Endothelial cell of umbilical vein (primary cell): ENCODE measurements around the gene SCD. TPM values are rescaled to one million over a fixed set of nuclear protein-coding genes. Genes with fewer than 3 reads are reported as not detected.

Experiments used
- BruUV-seq: library from RNA; stranded (reverse); fragments of 400-500 nt; replicated peaks from 2 replicates; lab custom pipeline; 2021; lab: Mats Ljungman, UMichigan
- CTCF ChIA-PET: fragments of 300-600, 350-600 bp; sonication (Branson Sonifier 250); formaldehyde crosslinking; loops from one replicate; lab custom pipeline; 2021; ENCODE audit warnings: antibody characterized with exemption, inconsistent platforms; lab: Charles Lee
- POLR2A ChIA-PET: fragments of 300-600, 350-600 bp; sonication (Branson Sonifier 250); formaldehyde crosslinking; loops from one replicate; lab custom pipeline; 2021; ENCODE audit warnings: antibody characterized with exemption, inconsistent platforms; lab: Charles Lee
- DNase-seq: peaks from one replicate; pipeline ENCODE4 v3.0.0-alpha.2; 2011; ENCODE audit warnings: low read depth, low spot score
- FAIRE-seq: peaks from 2 replicates; lab custom pipeline; 2011; peaks lifted over from hg19 to GRCh38; lab: Jason Lieb, UNC
- H2AFZ ChIP-seq: 2 replicates; pipeline ENCODE4 v1.6.0; 2012; ENCODE audit warnings: low read depth, low read length, control low read depth, inconsistent platforms
- H3K27ac ChIP-seq: 2 replicates; pipeline ENCODE4 v1.5.1; 2011; ENCODE audit warnings: low read depth, mild to moderate bottlenecking, control low read depth, low read length, moderate library complexity; ENCODE audit not compliant: insufficient read depth
- H3K27me3 ChIP-seq, 2 experiments: 2 replicates each; pipeline versions ENCODE4 v1.6.0 to v1.6.1; 2011; ENCODE audit warnings: low read length in 2 of 2, mixed read lengths in 1 of 2; ENCODE audit not compliant: control insufficient read depth in 2 of 2, insufficient read depth in 2 of 2
- H3K36me3 ChIP-seq, 2 experiments: 2 replicates in 1 of 2; 3 replicates in 1 of 2; pipeline ENCODE4 v1.5.1; 2011; ENCODE audit warnings: low read length in 2 of 2, mild to moderate bottlenecking in 1 of 2, moderate library complexity in 1 of 2; ENCODE audit not compliant: control insufficient read depth in 2 of 2, insufficient read depth in 2 of 2; ENCODE audit errors: extremely low read depth in 1 of 2
- H3K4me1 ChIP-seq: 3 replicates; pipeline ENCODE4 v1.5.1; 2011; ENCODE audit warnings: mild to moderate bottlenecking, low read length; ENCODE audit not compliant: control insufficient read depth, insufficient read depth; ENCODE audit errors: extremely low read depth
- H3K4me2 ChIP-seq: 2 replicates; pipeline ENCODE4 v1.6.1; 2011; ENCODE audit warnings: low read length, control low read depth, mixed read lengths; ENCODE audit not compliant: insufficient read depth
- H3K4me3 ChIP-seq, 3 experiments: fragments of 200-600 bp in 1 of 3; sonication (generic), shearing (Covaris generic) in 1 of 3; replicated peaks in 1 of 3; 2 replicates each; pipeline ENCODE4 v1.5.1; 2011 to 2016; ENCODE audit warnings: control low read depth in 3 of 3, low read length in 3 of 3, mild to moderate bottlenecking in 2 of 3, inconsistent platforms in 1 of 3, low read depth in 1 of 3, moderate library complexity in 1 of 3; ENCODE audit not compliant: insufficient read depth in 1 of 3
- H3K79me2 ChIP-seq: 2 replicates; pipeline ENCODE4 v1.6.0; 2012; ENCODE audit warnings: low read length, inconsistent platforms; ENCODE audit not compliant: control insufficient read depth, insufficient read depth
- H3K9ac ChIP-seq: replicated peaks from 2 replicates; pipeline ENCODE3; 2011; ENCODE audit warnings: low read length, control low read depth; ENCODE audit not compliant: insufficient read depth; ENCODE audit errors: extremely low read depth
- H3K9me1 ChIP-seq: replicated peaks from 3 replicates; pipeline ENCODE4 v1.6.0; 2011; ENCODE audit warnings: mild to moderate bottlenecking, low read length; ENCODE audit not compliant: control insufficient read depth, insufficient read depth; ENCODE audit errors: extremely low read depth
- H3K9me3 ChIP-seq: replicated peaks from 2 replicates; pipeline ENCODE4 v1.5.1; 2012; ENCODE audit warnings: low read length, inconsistent platforms; ENCODE audit not compliant: control insufficient read depth, insufficient read depth
- H4K20me1 ChIP-seq: replicated peaks from 2 replicates; pipeline ENCODE3; 2011; ENCODE audit warnings: mild to moderate bottlenecking, low read length; ENCODE audit not compliant: control insufficient read depth, insufficient read depth; ENCODE audit errors: extremely low read depth
- CTCF ChIP-seq, 2 donors: IDR thresholded peaks; 1 replicate in 1 of 2; 2 replicates in 1 of 2; pipeline ENCODE4 v1.5.1; 2011; ENCODE audit warnings: low read length in 2 of 2, mild to moderate bottlenecking in 2 of 2, moderate library complexity in 2 of 2, control low read depth in 1 of 2, inconsistent platforms in 1 of 2, low read depth in 1 of 2; ENCODE audit not compliant: insufficient read depth in 1 of 2; ENCODE audit errors: extremely low read depth in 1 of 2
- EZH2 ChIP-seq: IDR thresholded peaks from 2 replicates; pipeline ENCODE4 v1.6.1; 2012; ENCODE audit warnings: borderline replicate concordance, low read depth, mild to moderate bottlenecking, moderate library complexity, low read length, inconsistent platforms; ENCODE audit not compliant: severe bottlenecking
- FOS ChIP-seq: IDR thresholded peaks from 2 replicates; pipeline ENCODE4 v1.6.1; 2011; ENCODE audit warnings: mild to moderate bottlenecking, low read length, moderate library complexity, borderline replicate concordance; ENCODE audit not compliant: insufficient read depth
- GATA2 ChIP-seq: IDR thresholded peaks from 2 replicates; pipeline ENCODE4 v1.7.0; 2011; ENCODE audit warnings: low read depth, mild to moderate bottlenecking, moderate library complexity, mixed read lengths, low read length; ENCODE audit not compliant: insufficient read length, insufficient read depth
- JUN ChIP-seq: IDR thresholded peaks from 2 replicates; pipeline ENCODE4 v1.6.1; 2011; ENCODE audit warnings: borderline replicate concordance, low read depth; ENCODE audit not compliant: insufficient read length, insufficient read depth
- MYC ChIP-seq: IDR thresholded peaks from one replicate; pipeline ENCODE4 v1.6.1; 2011; ENCODE audit warnings: mild to moderate bottlenecking, low read depth, low read length
- POLR2A ChIP-seq: IDR thresholded peaks from 2 replicates; pipeline ENCODE4 v1.6.1; 2012; ENCODE audit warnings: low read depth, mild to moderate bottlenecking, control low read depth, low read length
- POLR2AphosphoS5 ChIP-seq: IDR thresholded peaks from 2 replicates; pipeline ENCODE4 v1.6.1; 2012; ENCODE audit warnings: low read depth, mild to moderate bottlenecking, control low read depth, low read length, moderate library complexity; ENCODE audit not compliant: insufficient read depth
- dilution Hi-C: fragments of 300-500 bp; cut with MboI; formaldehyde crosslinking; loops from one replicate; pipeline ENCODE4 v1.15.0; 2019; ENCODE audit warnings: low sequenced_read_pairs; ENCODE audit not compliant: extremely low pct_ligation_motif_present
- intact Hi-C: fragments of 100-400 bp; cut with micrococcal nuclease; formaldehyde crosslinking; loops from one replicate; pipeline ENCODE4 v1.10.0; 2022
- polyA plus RNA-seq, 4 experiments: library from polyadenylated mRNA; depleted of rRNA in 3 of 4; stranded (reverse) in 3 of 4; unstranded in 1 of 4; fragments of >200 nt; gene quantifications; 2 replicates each; pipeline versions ENCODE4 v1.2.1 to v1.2.3, GENCODE V29; 2011 to 2012; ENCODE audit warnings: missing spikeins in 1 of 4
- total RNA-seq: library from RNA; stranded (reverse); gene quantifications from 2 replicates; pipeline ENCODE4 v1.2.3, GENCODE V29; 2021
- TF ChIP-seq, protein P1 (sequence below): IDR thresholded peaks from 2 replicates; pipeline ENCODE4 v1.6.1; 2011; ENCODE audit not compliant: insufficient read depth, insufficient read length

SCD gene
- total and polyA plus RNA-seq, 2 donors (not counting 3 experiments of a cell fraction or from before 2014, with no cell fraction given) = 258 to 426 TPM

DNA sequence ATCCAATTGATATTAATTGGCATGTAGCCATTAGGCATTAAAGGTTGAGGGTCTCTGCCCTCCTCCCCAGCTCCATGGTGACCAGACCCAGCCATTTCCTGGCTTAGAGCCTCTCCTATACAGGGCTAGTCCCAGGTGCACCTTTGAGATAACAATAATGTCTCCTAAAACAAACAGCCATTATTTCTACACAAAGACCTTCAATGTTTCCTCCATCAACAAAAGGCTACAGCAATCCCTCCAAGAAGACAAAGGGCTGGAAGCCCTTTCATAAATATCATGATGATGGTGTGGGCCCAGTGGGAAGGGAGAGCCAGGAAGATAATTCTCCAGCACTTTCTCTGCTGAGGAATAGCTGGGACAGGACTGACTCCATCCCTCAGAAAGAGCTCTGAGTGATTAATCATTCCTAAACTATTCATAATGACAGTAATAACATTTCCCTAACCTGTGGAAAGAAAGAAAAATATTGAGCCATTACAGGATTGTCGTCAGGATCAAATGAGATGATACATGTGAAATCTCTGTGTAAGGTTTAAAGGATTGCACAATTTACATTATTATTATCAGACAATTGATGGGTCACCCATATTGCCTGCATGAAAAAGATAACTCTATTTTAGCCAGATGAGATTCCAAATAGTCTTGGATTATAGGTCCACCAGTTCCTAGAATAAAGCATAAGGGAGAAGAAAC lies 27.2 kb upstream of the SCD start:
- Histone ChIP-seq H3K4me1 (no peaks in the 10 kb centered on the region), H2AFZ (no peak overlapping the region), H3K9me1 (no peaks in the 10 kb centered on the region), H3K27ac (no peak overlapping the region), H3K36me3 (no peaks in the 10 kb centered on the region), H3K9me3 (no peaks in the 10 kb centered on the region), H3K79me2 (no peaks in the 10 kb centered on the region), H3K4me3 (no peak overlapping the region), H3K4me2 (no peak overlapping the region), H3K27me3 (peaks cover 10 to 12% of the 10 kb centered on the region in 2 experiments), H3K9ac (no peak overlapping the region), H4K20me1 (no peaks in the 10 kb centered on the region)
- ChIA-PET POLR2A (no interaction called here), CTCF (interaction anchor here (1.4 kb wide), 1 partner anchor 199 kb away, joined by 4 read pairs; no protein-coding TSS in a partner anchor)
- TF ChIP-seq MYC = no peak
- TF ChIP-seq EZH2 = no peak
- no peak for TF ChIP-seq CTCF (IDR thresholded peaks at IDR 0.05; ENCODE audit: extremely low read depth in 1 of 2, insufficient read depth in 1 of 2, low read depth in 1 of 2, low read length in 2 of 2)
- no peak for DNase-seq
- BruUV-seq = no TSS peak
- intact Hi-C loops (no loop called here), dilution Hi-C loops (no loop called here)
- FAIRE-seq = no peak

DNA sequence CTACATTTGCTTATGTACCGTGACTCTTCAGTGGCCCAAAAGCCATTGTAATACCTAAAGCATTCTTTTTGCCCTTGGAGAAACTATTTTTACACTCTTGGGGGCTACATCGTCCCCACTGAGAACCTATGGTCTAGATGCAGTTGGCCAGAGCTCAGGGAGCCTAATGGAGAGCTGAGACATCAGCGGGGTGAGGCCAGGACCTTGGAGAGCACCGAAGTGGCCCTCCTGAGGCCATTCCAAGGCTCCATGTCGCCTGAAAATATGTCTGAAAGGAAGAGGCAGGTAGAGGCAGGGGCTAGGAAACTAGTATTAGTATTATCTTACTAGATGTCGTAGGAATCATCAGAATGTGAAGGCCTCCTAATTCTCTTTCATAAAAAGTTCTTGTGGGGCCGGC lies 21.9 kb upstream of the SCD start:
- Histone ChIP-seq H3K4me3 (no peak overlapping the region), H2AFZ (no peak overlapping the region), H3K9ac (no peak overlapping the region), H3K9me1 (no peaks in the 10 kb centered on the region), H3K4me1 (no peaks in the 10 kb centered on the region), H3K4me2 (no peak overlapping the region), H3K27ac (no peak overlapping the region), H3K36me3 (no peaks in the 10 kb centered on the region), H3K27me3 (peaks cover 16 to 22% of the 10 kb centered on the region in 2 experiments), H3K9me3 (no peaks in the 10 kb centered on the region), H3K79me2 (no peaks in the 10 kb centered on the region), H4K20me1 (no peaks in the 10 kb centered on the region)
- DNase-seq = no peak
- TF ChIP-seq EZH2 (no peak), POLR2AphosphoS5 (no peak), GATA2 (no peak), FOS (no peak), POLR2A (no peak), CTCF (IDR thresholded peaks at IDR 0.05; ENCODE audit: extremely low read depth in 1 of 2, insufficient read depth in 1 of 2, low read depth in 1 of 2, low read length in 2 of 2) (no peak), MYC (no peak), JUN (no peak)
- TF ChIP-seq, protein P1, sequence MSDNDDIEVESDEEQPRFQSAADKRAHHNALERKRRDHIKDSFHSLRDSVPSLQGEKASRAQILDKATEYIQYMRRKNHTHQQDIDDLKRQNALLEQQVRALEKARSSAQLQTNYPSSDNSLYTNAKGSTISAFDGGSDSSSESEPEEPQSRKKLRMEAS = no peak
- POLR2A ChIA-PET = no interaction called here
- intact Hi-C loops = no loop called here
- FAIRE-seq = no peak
- BruUV-seq = no TSS peak
- dilution Hi-C loops = no loop called here
- CTCF ChIA-PET = interaction anchor here (1.1 to 1.6 kb wide), 2 partner anchors 22 to 184 kb away, joined by 3 to 6 read pairs; no protein-coding TSS in a partner anchor
